NCI-H2227 (cell line): Measurements from ENCODE around the gene QRICH2.

ENCODE experiments used
- DNase-seq: peaks from one replicate; lab custom pipeline; 2025; ENCODE audit not compliant: unreplicated experiment; lab: John Stamatoyannopoulos, UW

The QRICH2 gene

GRCh38 chr17:76279742-76280287 lies 28.3 kb downstream of the QRICH2 start:
- DNase-seq = no peak

- DNase-seq = peak; percentile 88
Observed at GRCh38 chr17:76278952-76279741, 28.9 kb downstream of the QRICH2 start.

GRCh38 chr17:76278268-76278908 lies 29.7 kb downstream of the QRICH2 start:
- no peak for DNase-seq

- no peak for DNase-seq
Observed at GRCh38 chr17:76277300-76278267, 30.5 kb downstream of the QRICH2 start.

DNA sequence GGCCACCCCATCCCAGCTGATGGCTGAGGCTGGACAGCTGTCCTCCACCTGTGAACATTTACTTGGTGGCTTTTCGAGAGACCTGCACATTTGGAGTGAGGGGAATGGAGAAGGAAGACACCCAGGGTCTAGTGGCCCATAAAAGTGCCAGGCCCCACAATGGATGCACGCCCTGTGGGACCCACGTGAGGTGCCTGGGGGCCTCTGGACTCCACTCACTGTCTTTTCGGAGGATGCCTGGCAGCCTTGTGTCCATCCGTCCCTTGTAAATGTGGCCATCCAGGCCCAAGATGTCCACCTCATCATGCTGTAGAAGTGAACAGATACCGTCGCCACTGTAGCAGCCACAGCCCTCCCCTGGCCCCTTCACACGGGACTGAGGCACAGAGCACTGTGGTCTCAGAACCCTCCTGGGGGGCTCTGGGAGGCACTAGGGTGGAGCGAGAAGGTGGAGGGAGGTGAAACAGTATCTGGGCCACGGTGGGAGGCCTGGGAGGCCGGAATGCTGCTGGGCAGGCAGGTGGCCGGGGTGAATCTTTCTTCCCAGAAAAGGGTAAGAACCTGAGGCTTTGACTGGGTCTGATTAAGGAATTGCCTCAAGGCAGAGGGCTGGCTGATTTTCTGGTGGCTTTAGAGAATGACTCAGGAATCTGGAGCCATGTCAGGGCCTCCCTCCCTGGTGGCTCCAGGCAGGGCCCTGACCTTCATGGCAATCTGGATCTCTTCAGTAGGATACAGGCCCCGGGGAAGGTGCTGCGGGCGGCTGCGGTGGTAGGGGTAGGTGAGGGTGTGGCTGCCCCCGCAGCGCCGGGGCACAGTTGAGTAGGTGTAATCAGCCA lies 31.4 kb downstream of the QRICH2 start:
- DNase-seq = no peak

DNA sequence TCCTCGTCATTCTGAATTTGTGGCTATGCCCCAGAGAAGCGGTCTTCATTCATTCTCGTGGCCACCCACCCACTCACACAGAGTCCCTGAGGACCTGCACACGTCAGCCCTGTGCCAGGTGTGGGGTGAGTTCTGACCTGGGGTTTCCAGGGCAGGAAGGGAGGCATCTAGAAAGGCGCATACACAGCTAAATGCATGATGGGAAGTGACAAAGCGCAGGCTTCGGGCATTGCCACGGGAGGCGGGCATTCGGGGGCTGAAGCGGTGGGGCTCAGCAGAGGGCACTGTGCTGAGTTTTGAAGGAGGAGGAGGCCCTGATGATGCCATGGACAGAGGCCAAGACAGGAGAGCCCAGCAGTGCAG lies 32.0 kb downstream of the QRICH2 start:
- no peak for DNase-seq

GRCh38 chr17:76275382-76276068 lies 32.6 kb downstream of the QRICH2 start:
- no peak for DNase-seq

- DNase-seq = no peak
Observed at GRCh38 chr17:76274112-76274956, 33.7 kb downstream of the QRICH2 start.

DNA sequence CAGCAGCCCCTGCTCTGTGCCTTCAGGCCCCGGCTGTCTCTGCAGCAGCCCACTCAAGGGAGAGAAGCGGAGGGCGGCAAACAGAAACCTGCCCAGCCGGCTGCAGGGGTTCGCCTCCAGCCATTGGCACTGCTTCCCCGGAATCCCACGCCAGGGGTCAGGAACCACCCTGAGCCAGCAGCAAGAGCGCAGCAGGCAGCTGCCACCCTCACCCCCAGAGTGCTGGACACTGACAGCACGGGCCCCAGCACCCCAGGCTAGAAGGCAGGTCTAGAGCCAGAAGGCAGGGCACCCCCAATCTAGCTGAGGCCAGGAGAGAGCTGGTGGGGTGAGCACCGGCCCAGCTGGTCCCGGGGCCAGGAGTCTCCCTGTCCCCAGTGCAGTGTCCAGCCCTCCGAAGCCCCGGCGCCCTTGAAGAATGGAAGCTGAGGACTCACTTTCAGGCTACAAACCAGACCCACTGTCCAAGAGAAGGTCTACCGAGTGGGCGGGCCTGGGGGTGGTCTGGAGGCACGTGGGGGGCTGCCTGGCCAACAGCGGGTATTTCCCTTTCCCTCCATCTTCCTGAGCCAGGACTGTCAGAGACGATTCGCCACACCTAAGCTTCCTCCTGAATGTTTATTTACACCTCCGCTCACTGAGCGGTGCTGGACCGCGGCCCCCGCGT lies 34.5 kb downstream of the QRICH2 start:
- no peak for DNase-seq

GRCh38 chr17:76272541-76273444 lies 35.3 kb downstream of the QRICH2 start:
- no peak for DNase-seq

DNA sequence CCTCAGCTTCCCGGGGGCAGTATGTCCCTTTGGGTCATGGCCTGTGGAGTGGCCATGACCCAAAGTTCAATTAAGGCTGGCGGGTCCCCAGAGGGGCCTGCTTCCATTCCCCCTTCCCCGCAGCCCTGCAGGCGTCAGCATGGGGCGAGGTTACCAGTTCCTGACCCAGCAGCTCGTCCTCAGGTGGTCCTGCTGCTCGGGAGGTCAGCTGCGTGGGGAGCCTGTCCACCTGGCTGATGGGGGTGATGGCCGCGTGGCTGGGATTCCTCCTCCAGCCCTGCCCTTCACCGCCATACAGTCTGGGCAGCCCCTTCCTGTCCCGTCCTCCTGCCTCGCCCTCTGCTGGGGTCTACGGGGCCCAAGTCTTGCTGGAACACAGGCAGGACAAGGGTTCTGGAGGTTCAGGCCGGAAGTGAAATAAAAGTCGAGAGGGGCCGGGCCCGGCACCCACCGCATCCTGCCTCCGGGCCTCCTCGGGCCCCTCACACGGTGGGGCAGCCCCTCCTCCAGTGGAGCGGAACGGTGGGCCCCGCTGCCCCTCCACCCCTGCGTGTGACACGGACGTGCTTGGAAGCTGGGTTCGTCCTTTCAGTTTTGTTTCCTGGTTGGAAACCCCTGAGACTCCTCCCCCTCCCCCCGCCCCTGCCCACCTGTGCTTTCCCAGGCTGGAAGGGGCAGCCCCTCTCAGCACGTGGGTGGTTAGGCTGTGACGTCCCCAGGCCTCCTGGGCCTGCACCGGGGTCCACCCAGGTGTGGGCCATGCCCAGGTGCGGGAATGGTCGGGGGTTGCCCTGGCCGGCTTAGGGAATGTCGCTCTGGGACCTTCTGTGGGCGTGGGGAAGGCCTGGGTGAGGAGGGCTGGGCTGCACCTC lies 36.2 kb downstream of the QRICH2 start:
- DNase-seq = no peak

DNA sequence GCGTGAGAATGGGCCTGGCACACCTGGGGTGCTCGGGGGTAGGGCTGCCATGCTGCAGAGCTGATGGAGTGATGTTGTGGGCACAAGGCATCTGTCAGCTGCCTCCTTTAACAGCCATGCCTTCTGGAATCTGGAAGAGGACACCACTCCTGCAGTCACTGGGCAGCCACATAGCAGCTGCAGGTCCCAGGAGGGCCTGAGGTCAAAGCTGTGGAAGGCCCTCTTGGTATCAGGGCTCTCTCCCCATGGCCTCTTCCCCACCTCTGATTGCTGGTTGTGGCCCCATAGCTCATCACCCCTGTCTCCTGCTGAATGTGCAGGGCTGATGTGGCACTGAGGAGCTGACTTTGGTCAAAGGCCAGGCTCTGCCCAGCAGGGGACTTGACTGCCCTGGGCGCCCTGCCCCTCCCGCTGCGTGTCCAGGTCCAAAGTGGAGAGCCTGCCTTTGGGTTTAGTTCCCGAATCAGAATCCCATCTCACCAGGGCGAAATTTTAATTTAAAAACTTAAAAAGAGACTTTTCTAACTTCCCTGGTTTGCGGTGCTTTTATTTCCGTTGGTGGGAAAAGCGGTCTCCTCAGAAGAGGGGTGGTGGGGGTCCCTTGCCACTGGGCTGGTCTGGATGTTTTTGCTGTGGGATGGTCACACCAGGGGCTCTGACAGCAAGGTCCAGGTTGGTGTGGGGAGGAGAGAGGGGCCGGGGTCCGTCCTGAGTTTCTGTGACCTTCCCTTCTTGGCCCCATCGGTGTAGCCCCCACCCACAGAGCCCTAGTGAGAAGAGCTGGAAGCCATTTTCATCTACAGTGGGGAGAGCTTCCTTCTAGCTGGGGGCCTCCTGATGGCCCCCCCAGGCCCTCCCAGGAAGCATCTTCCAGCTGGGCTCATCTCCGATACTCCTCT lies 37.1 kb downstream of the QRICH2 start:
- no peak for DNase-seq

DNA sequence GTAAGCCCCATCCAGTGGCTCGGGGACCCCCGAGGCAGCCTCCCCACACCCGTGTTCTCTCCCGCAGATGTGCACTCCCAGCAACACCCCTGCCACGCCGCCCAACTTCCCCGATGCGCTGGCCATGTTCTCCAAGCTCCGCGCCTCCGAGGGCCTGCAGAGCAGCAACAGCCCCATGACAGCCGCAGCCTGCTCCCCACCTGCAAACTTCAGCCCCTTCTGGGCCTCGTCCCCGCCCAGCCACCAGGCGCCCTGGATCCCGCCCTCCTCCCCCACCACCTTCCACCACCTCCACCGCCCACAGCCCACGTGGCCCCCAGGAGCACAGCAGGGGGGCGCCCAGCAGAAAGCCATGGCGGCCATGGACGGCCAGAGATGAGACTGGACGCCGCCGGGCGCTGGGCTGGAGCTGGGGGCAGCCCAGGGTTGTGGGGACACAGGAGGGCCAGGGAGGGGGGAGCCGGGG lies 37.9 kb downstream of the QRICH2 start:
- DNase-seq = peak; percentile 27

GRCh38 chr17:76268991-76269981 lies 38.8 kb downstream of the QRICH2 start:
- DNase-seq = no peak
